Type B pancreatic cell (in vitro differentiated cells): ENCODE measurements around the gene C11orf91. TPM values are rescaled to one million over a fixed set of nuclear protein-coding genes. Genes with fewer than 3 reads are reported as not detected.

Source experiments
- DNase-seq: peaks from one replicate; pipeline ENCODE4 v3.0.0; 2021; ENCODE audit warnings: mixed read lengths; ENCODE audit not compliant: unreplicated experiment; ENCODE audit errors: extremely low spot score
- H3K27ac Mint-ChIP-seq: 2 replicates; pipeline ENCODE4 v1.8.0; 2021; ENCODE audit warnings: mild to moderate bottlenecking, mixed read lengths
- H3K27me3 Mint-ChIP-seq: 2 replicates; pipeline ENCODE4 v1.8.0; 2021; ENCODE audit warnings: mixed read lengths
- H3K36me3 Mint-ChIP-seq: 2 replicates; pipeline ENCODE4 v1.8.0; 2021; ENCODE audit warnings: mixed read lengths
- H3K4me1 Mint-ChIP-seq: one replicate; pipeline ENCODE4 v1.8.0; 2021; ENCODE audit warnings: mixed read lengths; ENCODE audit not compliant: unreplicated experiment
- H3K4me3 Mint-ChIP-seq: 2 replicates; pipeline ENCODE4 v1.8.0; 2021; ENCODE audit warnings: mild to moderate bottlenecking, mixed read lengths
- H3K9me3 Mint-ChIP-seq: 2 replicates; pipeline ENCODE4 v1.8.0; 2021; ENCODE audit warnings: mixed read lengths
- CTCF ChIP-seq: fragments of 200-600 bp; sonication (generic); conservative IDR thresholded peaks from 2 replicates; pipeline ENCODE4 v1.5.0; 2021; ENCODE audit warnings: antibody characterized with exemption, mild to moderate bottlenecking
- total RNA-seq: library from RNA; stranded (reverse); gene quantifications from 2 replicates; pipeline ENCODE4 v1.2.1, GENCODE V29; 2021; ENCODE audit warnings: low replicate concordance

The C11orf91 gene
- total RNA-seq, 1 donor from 2014 or later = not detected

GRCh38 chr11:33689501-33689900 lies 11.1 kb downstream of the C11orf91 start:
- H3K36me3 Mint-ChIP-seq = no peaks in the 10 kb centered on the region
- peaks cover 39% of the 10 kb centered on the region for H3K4me1 Mint-ChIP-seq
- no peak overlapping the region for H3K4me3 Mint-ChIP-seq
- H3K27me3 Mint-ChIP-seq = no peaks in the 10 kb centered on the region
- no peak for DNase-seq
- H3K9me3 Mint-ChIP-seq = no peaks in the 10 kb centered on the region
- no peak for TF ChIP-seq CTCF
- no peak overlapping the region for H3K27ac Mint-ChIP-seq

GRCh38 chr11:33689085-33689484 lies 11.5 kb downstream of the C11orf91 start:
- Mint-ChIP-seq H3K27ac (no peak overlapping the region), H3K9me3 (no peaks in the 10 kb centered on the region), H3K4me3 (no peak overlapping the region), H3K4me1 (peaks cover 42% of the 10 kb centered on the region), H3K27me3 (peaks cover 3% of the 10 kb centered on the region), H3K36me3 (no peaks in the 10 kb centered on the region)
- TF ChIP-seq CTCF = no peak
- no peak for DNase-seq

GRCh38 chr11:33687733-33688479 lies 12.7 kb downstream of the C11orf91 start:
- peaks cover 6% of the 10 kb centered on the region for H3K27me3 Mint-ChIP-seq
- DNase-seq = no peak
- TF ChIP-seq CTCF = peak; percentile 89
- H3K4me3 Mint-ChIP-seq = no peak overlapping the region
- H3K27ac Mint-ChIP-seq = no peak overlapping the region
- H3K9me3 Mint-ChIP-seq = no peaks in the 10 kb centered on the region
- H3K4me1 Mint-ChIP-seq = peaks cover 36% of the 10 kb centered on the region
- H3K36me3 Mint-ChIP-seq = no peaks in the 10 kb centered on the region

GRCh38 chr11:33685082-33685481 lies 15.5 kb downstream of the C11orf91 start:
- Mint-ChIP-seq H3K36me3 (no peaks in the 10 kb centered on the region), H3K27me3 (peaks cover 15% of the 10 kb centered on the region), H3K4me3 (no peak overlapping the region), H3K27ac (no peak overlapping the region), H3K9me3 (no peaks in the 10 kb centered on the region), H3K4me1 (peaks cover 10% of the 10 kb centered on the region)
- TF ChIP-seq CTCF = no peak
- DNase-seq = no peak

GRCh38 chr11:33684003-33684706 lies 16.5 kb downstream of the C11orf91 start:
- DNase-seq = no peak
- H3K27ac Mint-ChIP-seq = no peak overlapping the region

More at GRCh38 chr11:33684003-33684706, 16.5 kb downstream of the C11orf91 start:
- H3K9me3 Mint-ChIP-seq = no peaks in the 10 kb centered on the region
- H3K4me3 Mint-ChIP-seq = no peak overlapping the region
- TF ChIP-seq CTCF = no peak
- peaks cover 8% of the 10 kb centered on the region for H3K4me1 Mint-ChIP-seq
- no peaks in the 10 kb centered on the region for H3K36me3 Mint-ChIP-seq
- peaks cover 15% of the 10 kb centered on the region for H3K27me3 Mint-ChIP-seq
